H9 (cell line): ENCODE data around the gene SPTSSB. TPM values are rescaled to one million over a fixed set of nuclear protein-coding genes. Genes with fewer than 3 reads are reported as not detected.

Experiments
- DNase-seq: peaks from one replicate; pipeline ENCODE4 v3.0.0-alpha.2; 2017
- H2AFZ ChIP-seq: one replicate; pipeline ENCODE4 v1.6.1; 2013; ENCODE audit warnings: mild to moderate bottlenecking, low read length, control low read depth, moderate library complexity
- H2AK5ac ChIP-seq: 2 replicates; pipeline ENCODE4 v1.6.1; 2013; ENCODE audit warnings: low read length, control low read depth, mixed read lengths; ENCODE audit not compliant: insufficient read length
- H2BK120ac ChIP-seq: one replicate; pipeline ENCODE4 v1.6.1; 2013; ENCODE audit warnings: low read depth, mild to moderate bottlenecking, low read length, control low read depth, inconsistent platforms; ENCODE audit not compliant: poor library complexity, severe bottlenecking
- H2BK12ac ChIP-seq: 2 replicates; pipeline ENCODE4 v1.6.1; 2013; ENCODE audit warnings: low read length, control low read depth, mixed read lengths, low read depth; ENCODE audit not compliant: insufficient read length
- H2BK15ac ChIP-seq: 2 replicates; pipeline ENCODE4 v1.6.1; 2013; ENCODE audit warnings: low read depth, low read length, control low read depth
- H2BK20ac ChIP-seq: one replicate; pipeline ENCODE4 v1.6.1; 2013; ENCODE audit warnings: low read depth, mild to moderate bottlenecking, low read length, control low read depth, inconsistent platforms; ENCODE audit not compliant: poor library complexity, severe bottlenecking
- H2BK5ac ChIP-seq: 2 replicates; pipeline ENCODE4 v1.6.1; 2013; ENCODE audit warnings: low read length, control low read depth, mixed read lengths; ENCODE audit not compliant: insufficient read length
- H3K14ac ChIP-seq: 2 replicates; pipeline ENCODE4 v1.6.1; 2013; ENCODE audit warnings: low read length, control low read depth; ENCODE audit not compliant: insufficient read depth
- H3K18ac ChIP-seq: 2 replicates; pipeline ENCODE4 v1.6.1; 2013; ENCODE audit warnings: low read depth, mild to moderate bottlenecking, mixed read lengths, low read length, control low read depth; ENCODE audit not compliant: insufficient read length
- H3K23ac ChIP-seq: 2 replicates; pipeline ENCODE4 v1.6.1; 2013; ENCODE audit warnings: low read length, control low read depth, mixed read lengths, low read depth; ENCODE audit not compliant: insufficient read length
- H3K23me2 ChIP-seq: 2 replicates; pipeline ENCODE4 v1.6.1; 2013; ENCODE audit warnings: low read depth, mild to moderate bottlenecking, mixed read lengths, low read length, control low read depth; ENCODE audit not compliant: insufficient read length, poor library complexity, severe bottlenecking
- H3K27ac ChIP-seq: 2 replicates; pipeline ENCODE4 v1.5.1; 2013; ENCODE audit warnings: low read length, control low read depth, mixed read lengths, low read depth; ENCODE audit not compliant: insufficient read length
- H3K27me3 ChIP-seq: 2 replicates; pipeline ENCODE4 v1.6.1; 2013; ENCODE audit warnings: low read length, control low read depth, inconsistent platforms; ENCODE audit not compliant: insufficient read depth
- H3K4ac ChIP-seq: 2 replicates; pipeline ENCODE4 v1.6.1; 2013; ENCODE audit warnings: low read depth, mild to moderate bottlenecking, control low read depth, inconsistent platforms, low read length, moderate library complexity
- H3K4me1 ChIP-seq: 2 replicates; pipeline ENCODE4 v1.6.1; 2013; ENCODE audit warnings: low read length, control low read depth, inconsistent platforms; ENCODE audit not compliant: insufficient read depth
- H3K4me2 ChIP-seq: 2 replicates; pipeline ENCODE4 v1.6.1; 2013; ENCODE audit warnings: low read length, control low read depth, mixed read lengths; ENCODE audit not compliant: insufficient read length, insufficient read depth
- H3K56ac ChIP-seq: 2 replicates; pipeline ENCODE4 v1.6.1; 2013; ENCODE audit warnings: low read depth, mild to moderate bottlenecking, mixed read lengths, low read length, control low read depth; ENCODE audit not compliant: insufficient read length
- H3K79me1 ChIP-seq: 2 replicates; pipeline ENCODE4 v1.6.1; 2013; ENCODE audit warnings: low read depth, mild to moderate bottlenecking, moderate library complexity, low read length, control low read depth, inconsistent platforms; ENCODE audit not compliant: insufficient read depth, poor library complexity, severe bottlenecking
- H3K79me2 ChIP-seq: 2 replicates; pipeline ENCODE4 v1.6.1; 2013; ENCODE audit warnings: low read length, control low read depth, inconsistent platforms; ENCODE audit not compliant: insufficient read depth
- H3K9ac ChIP-seq: 2 replicates; pipeline ENCODE4 v1.6.1; 2013; ENCODE audit warnings: low read length, control low read depth, mixed read lengths; ENCODE audit not compliant: insufficient read length; ENCODE audit errors: extremely low read depth
- H3K9me3 ChIP-seq: one replicate; pipeline ENCODE4 v1.6.1; 2013; ENCODE audit warnings: low read depth, low read length, inconsistent platforms; ENCODE audit not compliant: control insufficient read depth
- H3T11ph ChIP-seq: one replicate; pipeline ENCODE4 v1.6.1; 2013; ENCODE audit warnings: mild to moderate bottlenecking, low read length, control low read depth, inconsistent platforms
- H4K20me1 ChIP-seq: one replicate; pipeline ENCODE4 v1.6.1; 2013; ENCODE audit not compliant: control insufficient read depth, insufficient read length, insufficient read depth
- H4K5ac ChIP-seq: 2 replicates; pipeline ENCODE4 v1.6.1; 2013; ENCODE audit warnings: low read depth, mild to moderate bottlenecking, mixed read lengths, low read length, control low read depth; ENCODE audit not compliant: insufficient read length
- H4K8ac ChIP-seq: replicated peaks from 2 replicates; pipeline ENCODE4 v1.6.1; 2013; ENCODE audit warnings: low read length, control low read depth, mixed read lengths, low read depth; ENCODE audit not compliant: insufficient read length
- H4K91ac ChIP-seq: 2 replicates; pipeline ENCODE4 v1.6.1; 2013; ENCODE audit warnings: low read depth, mild to moderate bottlenecking, moderate library complexity, mixed read lengths, low read length, control low read depth; ENCODE audit not compliant: insufficient read length
- H3K27ac Mint-ChIP-seq, 3 experiments: 2 replicates in 2 of 3; 3 replicates in 1 of 3; pipeline ENCODE4 v1.8.0; 2020 to 2021; ENCODE audit warnings: mixed read lengths in 3 of 3, mild to moderate bottlenecking in 1 of 3, moderate library complexity in 1 of 3
- H3K27me3 Mint-ChIP-seq: 2 replicates; pipeline ENCODE4 v1.8.0; 2021; ENCODE audit warnings: low read depth, mild to moderate bottlenecking, moderate library complexity, mixed read lengths
- H3K36me3 Mint-ChIP-seq, 3 experiments: 2 replicates in 2 of 3; 3 replicates in 1 of 3; pipeline ENCODE4 v1.8.0; 2020 to 2021; ENCODE audit warnings: low read depth in 3 of 3, mixed read lengths in 3 of 3; ENCODE audit not compliant: insufficient read depth in 1 of 3
- H3K4me1 Mint-ChIP-seq, 2 experiments: 2 replicates each; pipeline ENCODE4 v1.8.0; 2020; ENCODE audit warnings: mixed read lengths in 2 of 2
- H3K4me3 Mint-ChIP-seq, 2 experiments: 2 replicates in 1 of 2; 3 replicates in 1 of 2; pipeline ENCODE4 v1.8.0; 2020 to 2021; ENCODE audit warnings: mild to moderate bottlenecking in 2 of 2, mixed read lengths in 2 of 2, moderate library complexity in 1 of 2
- H3K9me3 Mint-ChIP-seq, 2 experiments: 2 replicates in 1 of 2; 3 replicates in 1 of 2; pipeline ENCODE4 v1.8.0; 2020; ENCODE audit warnings: mild to moderate bottlenecking in 2 of 2, mixed read lengths in 2 of 2, moderate library complexity in 1 of 2
- CTCF ChIP-seq: fragments of 200-600 bp; sonication (generic); conservative IDR thresholded peaks from 3 replicates; pipeline ENCODE4 v1.8.0; 2021; ENCODE audit warnings: antibody characterized with exemption, mild to moderate bottlenecking
- WGBS: extraction: QIAGEN DNeasy Blood & Tissue Kit; methylation state at CpG from one replicate; pipeline ENCODE4 v1.1.7; 2013; ENCODE audit warnings: missing lambda C conversion rate, low lambda C conversion rate, mixed read lengths; ENCODE audit not compliant: insufficient read length; ENCODE audit errors: extremely low coverage; 5-methylcytosine and 5-hydroxymethylcytosine counted together
- total RNA-seq: library from RNA; stranded (reverse); gene quantifications from 2 replicates; pipeline ENCODE4 v1.2.1, GENCODE V29; 2021

Gene SPTSSB
- total RNA-seq, 1 experiment from 2014 or later = 3.5 TPM

DNA sequence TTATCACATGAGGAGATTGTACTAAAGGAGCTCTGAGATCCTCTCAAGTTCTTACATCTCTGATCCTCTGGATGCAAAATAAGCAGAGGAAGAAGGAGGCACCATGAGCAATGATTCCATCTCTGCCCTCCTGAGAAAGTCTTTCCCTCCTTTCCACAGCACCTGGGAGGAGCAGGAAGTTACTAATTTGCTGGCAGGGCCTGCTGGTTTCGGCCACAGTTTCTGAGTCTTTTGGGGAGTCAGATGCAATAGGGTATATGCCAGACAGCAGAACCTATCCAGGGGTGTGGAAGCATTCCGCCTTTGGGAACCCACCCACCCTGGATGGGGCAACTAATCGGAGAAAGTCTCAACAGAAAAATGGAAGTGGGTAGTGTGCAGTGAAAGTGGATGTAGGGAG lies 38.5 kb upstream of the SPTSSB start:
- H3K23ac ChIP-seq = no peak overlapping the region
- H3K14ac ChIP-seq = no peak overlapping the region
- no peak overlapping the region for H3T11ph ChIP-seq
- no peaks in the 10 kb centered on the region for H3K9me3 ChIP-seq
- Mint-ChIP-seq H3K9me3 (peaks cover 0 to 3% of the 10 kb centered on the region in 2 experiments; a peak in 2 of 5 replicates), H3K4me3 (no peak overlapping the region), H3K36me3 (peaks cover 0 to 3% (median 0%) of the 10 kb centered on the region in 3 experiments; a peak in 3 of 7 replicates), H3K27ac (peak overlapping the region in 2 of 3 experiments; percentile 45 to 62; a peak in 2 of 7 replicates), H3K27me3 (no peaks in the 10 kb centered on the region), H3K4me1 (peaks cover 6 to 17% of the 10 kb centered on the region in 2 experiments; a peak in 3 of 4 replicates)
- H2AFZ ChIP-seq = no peak overlapping the region
- H4K8ac ChIP-seq = no peak overlapping the region
- H3K23me2 ChIP-seq = no peaks in the 10 kb centered on the region
- no peak overlapping the region for H2BK5ac ChIP-seq
- H3K79me1 ChIP-seq = no peaks in the 10 kb centered on the region
- no peak overlapping the region for H3K18ac ChIP-seq
- H3K4me1 ChIP-seq = no peaks in the 10 kb centered on the region; the same call in 1 of the 2 replicates
- no peak overlapping the region for H3K27ac ChIP-seq
- H3K56ac ChIP-seq = no peak overlapping the region
- no peak overlapping the region for H2BK15ac ChIP-seq
- no peak overlapping the region for H2BK20ac ChIP-seq
- no peak overlapping the region for H2BK120ac ChIP-seq
- DNase-seq = no peak
- no peak overlapping the region for H3K9ac ChIP-seq
- H3K4me2 ChIP-seq = no peak overlapping the region
- H4K5ac ChIP-seq = no peak overlapping the region
- H4K20me1 ChIP-seq = no peaks in the 10 kb centered on the region
- no peak for TF ChIP-seq CTCF
- H4K91ac ChIP-seq = no peak overlapping the region
- no CpG with 5 or more reads among the region's 3 CpGs for WGBS
- no peak overlapping the region for H2BK12ac ChIP-seq
- no peaks in the 10 kb centered on the region for H3K27me3 ChIP-seq
- H3K4ac ChIP-seq = no peak overlapping the region
- H2AK5ac ChIP-seq = no peak overlapping the region
- no peaks in the 10 kb centered on the region for H3K79me2 ChIP-seq
